Ovary (tissue), 9 donors: ENCODE measurements around the gene GNAI1. TPM values are rescaled to one million over a fixed set of nuclear protein-coding genes. Genes with fewer than 3 reads are reported as not detected.

Source experiments
- DNase-seq, 5 donors: peaks; one replicate each; pipeline ENCODE4 v3.0.0-alpha.2; 2019 to 2020
- H3K27ac ChIP-seq, 2 donors: fragments of 200-600 bp; one replicate each; pipeline versions ENCODE4 v1.5.1 to v1.8.0; 2019 to 2022
- H3K27me3 ChIP-seq: fragments of 200-600 bp; one replicate; pipeline ENCODE4 v1.8.0; 2022
- H3K36me3 ChIP-seq: fragments of 200-600 bp; sonication (generic); one replicate; pipeline ENCODE4 v1.5.1; 2019
- H3K4me1 ChIP-seq: one replicate; pipeline ENCODE4 v1.8.1; 2013; ENCODE audit warnings: mild to moderate bottlenecking, moderate library complexity; ENCODE audit not compliant: insufficient read depth
- H3K4me3 ChIP-seq: fragments of 200-600 bp; sonication (generic); one replicate; pipeline ENCODE4 v1.5.1; 2017
- H3K9me3 ChIP-seq, 2 donors: fragments of 200-600 bp in 1 of 2; sonication (generic) in 1 of 2; one replicate each; pipeline versions ENCODE4 v1.5.1 to v1.8.1; 2013 to 2019; ENCODE audit warnings: mild to moderate bottlenecking in 1 of 2, moderate library complexity in 1 of 2
- EP300 ChIP-seq: sonication (generic); formaldehyde crosslinking; IDR thresholded peaks from one replicate; pipeline ENCODE4 v1.6.1; 2017; ENCODE audit warnings: antibody characterized with exemption
- POLR2A ChIP-seq: fragments of 450-650 bp; IDR thresholded peaks from one replicate; pipeline ENCODE4 v1.6.1; 2017; ENCODE audit warnings: antibody characterized with exemption, mild to moderate bottlenecking, moderate library complexity
- WGBS, 3 donors: extraction: QIAGEN DNeasy Blood & Tissue Kit in 1 of 3; methylation state at CpG; one replicate each; pipeline versions ENCODE4 v1.1.5 to v1.1.7; 2013 to 2017; 5-methylcytosine and 5-hydroxymethylcytosine counted together
- intact Hi-C, 4 donors: fragments of 100-400 bp; cut with DNase I; formaldehyde crosslinking; loops; one replicate each; pipeline versions ENCODE4 v1.11.0 to v1.15.1; 2022 to 2023
- polyA plus RNA-seq, 2 donors: library from polyadenylated mRNA; stranded (reverse); fragments of 200-250 nt in 1 of 2; fragments of 350-450 nt in 1 of 2; fragmentation: Illumina TruSeq in 1 of 2; extraction: RNeasy Lipid Tissue Mini Kit (QIAGEN cat#74804) in 1 of 2; gene quantifications; one replicate each; pipeline ENCODE4 v1.2.3, GENCODE V29; 2013 to 2014
- total RNA-seq, 7 donors: library from RNA; depleted of rRNA in 2 of 7; stranded (reverse); fragments of >200 nt in 2 of 7; fragmentation: NEBNext Ultra II Directional in 3 of 7; extraction: Animal tissue kit (Norgen Biotek cat#: 25700) in 3 of 7; gene quantifications; one replicate each; pipeline versions ENCODE4 v1.1.0 to v1.2.4, GENCODE V29; 2016 to 2023
- TF ChIP-seq, protein P1 (sequence below), 3 donors: fragments of 450-650 bp in 2 of 3; fragments of 200-600 bp in 1 of 3; IDR thresholded peaks; one replicate each; pipeline versions ENCODE4 v1.5.1 to v1.8.0; 2016 to 2022; ENCODE audit warnings: antibody characterized with exemption in 3 of 3, mild to moderate bottlenecking in 1 of 3
- donor health status: DM: no; HTN: no; CAD: no; lungs with moderate emphysema.
- donor health status: DM: no; HTN: no; CAD: no.
- donor health status: Bipolar disorder and iron deficiency.
- donor health status: DM: yes; HTN: yes; CAD: no.
- donor health status: DM: no; HTN: no; CAD: no.
- donor health status: DM: yes; HTN: yes; CAD: no.

Gene GNAI1
- total and polyA plus RNA-seq, 9 donors: 14.9 to 51.0 (median 34.6) TPM

- peaks cover 3% of the 10 kb centered on the region for H3K4me1 ChIP-seq
- no peak for TF ChIP-seq EP300
- no peak for TF ChIP-seq POLR2A
- TF ChIP-seq, protein P1, sequence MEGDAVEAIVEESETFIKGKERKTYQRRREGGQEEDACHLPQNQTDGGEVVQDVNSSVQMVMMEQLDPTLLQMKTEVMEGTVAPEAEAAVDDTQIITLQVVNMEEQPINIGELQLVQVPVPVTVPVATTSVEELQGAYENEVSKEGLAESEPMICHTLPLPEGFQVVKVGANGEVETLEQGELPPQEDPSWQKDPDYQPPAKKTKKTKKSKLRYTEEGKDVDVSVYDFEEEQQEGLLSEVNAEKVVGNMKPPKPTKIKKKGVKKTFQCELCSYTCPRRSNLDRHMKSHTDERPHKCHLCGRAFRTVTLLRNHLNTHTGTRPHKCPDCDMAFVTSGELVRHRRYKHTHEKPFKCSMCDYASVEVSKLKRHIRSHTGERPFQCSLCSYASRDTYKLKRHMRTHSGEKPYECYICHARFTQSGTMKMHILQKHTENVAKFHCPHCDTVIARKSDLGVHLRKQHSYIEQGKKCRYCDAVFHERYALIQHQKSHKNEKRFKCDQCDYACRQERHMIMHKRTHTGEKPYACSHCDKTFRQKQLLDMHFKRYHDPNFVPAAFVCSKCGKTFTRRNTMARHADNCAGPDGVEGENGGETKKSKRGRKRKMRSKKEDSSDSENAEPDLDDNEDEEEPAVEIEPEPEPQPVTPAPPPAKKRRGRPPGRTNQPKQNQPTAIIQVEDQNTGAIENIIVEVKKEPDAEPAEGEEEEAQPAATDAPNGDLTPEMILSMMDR (IDR thresholded peaks at IDR 0.05): no peak
- no peak for DNase-seq
- H3K36me3 ChIP-seq: no peaks in the 10 kb centered on the region
- H3K27ac ChIP-seq: no peak overlapping the region
- H3K4me3 ChIP-seq: no peak overlapping the region
- H3K9me3 ChIP-seq: no peaks in the 10 kb centered on the region
- no peaks in the 10 kb centered on the region for H3K27me3 ChIP-seq
- intact Hi-C loops: no loop called here
- WGBS, 3 donors: 94 to 98% (median 97%) methylated on average over 2 of the region's 2 CpGs
These were observed 35.8 kb downstream of the GNAI1 start for GRCh38 chr7:80170445-80170844.

DNA sequence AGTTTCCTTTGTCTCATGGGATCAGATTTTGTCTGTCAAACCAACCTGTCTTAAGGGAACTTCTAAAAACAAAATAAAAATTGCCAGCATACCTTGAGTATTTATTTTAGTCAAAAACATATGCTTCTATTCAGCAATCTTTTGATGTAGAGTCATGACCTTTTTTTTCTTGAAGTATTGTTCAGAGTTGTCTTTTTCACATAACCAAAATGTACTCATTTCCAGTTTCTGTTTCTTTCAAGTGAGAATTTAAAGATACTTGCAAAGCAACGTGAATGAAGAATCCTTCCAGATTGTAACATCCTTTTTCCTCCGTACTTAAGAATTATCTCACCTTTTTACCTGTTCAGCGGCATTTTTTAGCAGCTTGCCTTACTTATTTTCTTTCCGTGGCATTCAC, 37.8 kb downstream of the GNAI1 start:
- no peak for DNase-seq
- Histone ChIP-seq H3K27me3 (no peaks in the 10 kb centered on the region), H3K4me1 (peaks cover 3% of the 10 kb centered on the region), H3K4me3 (no peak overlapping the region), H3K36me3 (no peaks in the 10 kb centered on the region), H3K27ac (no peak overlapping the region), H3K9me3 (no peaks in the 10 kb centered on the region)
- 41 to 49% (median 41%) methylated on average over 4 of the region's 4 CpGs for WGBS, 3 donors
- intact Hi-C loops: no loop called here
- no peak for TF ChIP-seq EP300
- TF ChIP-seq, protein P1 (IDR thresholded peaks at IDR 0.05): no peak
- TF ChIP-seq POLR2A: no peak

- intact Hi-C loops: no loop called here
- Histone ChIP-seq H3K27ac (no peak overlapping the region), H3K27me3 (no peaks in the 10 kb centered on the region), H3K4me3 (no peak overlapping the region), H3K36me3 (no peaks in the 10 kb centered on the region), H3K9me3 (no peaks in the 10 kb centered on the region), H3K4me1 (peaks cover 1% of the 10 kb centered on the region)
- TF ChIP-seq, protein P1 (IDR thresholded peaks at IDR 0.05): no peak
- TF ChIP-seq EP300 (no peak), POLR2A (no peak)
- WGBS, 3 donors: 89 to 100% (median 91%) methylated on average over 1 of the region's 1 CpG
- no peak for DNase-seq
These were observed 41.1 kb downstream of the GNAI1 start for GRCh38 chr7:80175744-80176143.

DNA sequence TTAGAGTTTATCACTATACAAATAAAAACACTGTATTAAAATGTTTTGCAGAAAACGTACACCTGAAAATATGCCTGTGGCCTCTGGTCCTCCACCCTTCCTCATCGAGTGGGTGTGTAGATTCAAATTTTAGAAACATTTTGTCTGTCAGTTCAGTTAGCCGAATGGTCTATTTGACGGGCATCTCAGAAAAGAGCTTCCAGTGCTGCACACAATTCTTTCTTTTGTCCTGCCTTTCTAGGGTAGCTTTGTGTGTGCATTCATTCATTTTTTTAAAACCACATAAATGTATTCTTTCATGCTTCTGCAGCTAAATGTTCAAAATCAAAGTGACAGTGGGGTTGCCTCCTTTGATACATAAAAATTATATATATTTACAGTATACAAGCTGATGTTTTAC, 46.8 kb downstream of the GNAI1 start:
- intact Hi-C loops: no loop called here
- Histone ChIP-seq H3K36me3 (no peaks in the 10 kb centered on the region), H3K27me3 (no peaks in the 10 kb centered on the region), H3K27ac (no peak overlapping the region), H3K4me3 (no peak overlapping the region), H3K4me1 (peaks cover 2% of the 10 kb centered on the region), H3K9me3 (no peaks in the 10 kb centered on the region)
- no peak for DNase-seq
- WGBS, 3 donors: 93 to 94% (median 93%) methylated on average over 4 of the region's 4 CpGs
- TF ChIP-seq EP300 (no peak), POLR2A (no peak)
- TF ChIP-seq, protein P1 (IDR thresholded peaks at IDR 0.05): no peak
